ENCODE results near the gene RBM28.
"Not testable (repeated sequence)": the region's sequence is repeated elsewhere in the genome, so short reads cannot be mapped to it uniquely, and the experiment has no call there.

RBM28 gene

DNA sequence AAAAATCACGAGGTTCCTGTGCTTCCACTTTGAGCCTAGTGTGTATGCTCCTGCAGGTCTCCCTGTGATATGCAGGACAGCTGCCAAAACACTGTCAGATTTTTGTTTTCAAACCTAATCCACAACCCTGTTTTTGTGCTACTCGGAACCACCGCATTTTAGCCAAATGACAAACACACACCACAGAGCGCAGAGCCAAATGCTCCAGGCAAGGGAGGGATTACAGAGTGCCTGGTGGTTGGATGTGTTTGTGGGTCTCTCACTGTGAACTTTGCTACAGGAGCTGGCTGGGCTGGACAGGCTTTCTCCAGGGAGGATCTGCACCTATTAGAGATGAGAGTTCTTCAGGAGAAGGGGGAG lies 5.7 kb upstream of the RBM28 start:
- DNase-seq (ENCODE audit: low read depth): no peak

DNA sequence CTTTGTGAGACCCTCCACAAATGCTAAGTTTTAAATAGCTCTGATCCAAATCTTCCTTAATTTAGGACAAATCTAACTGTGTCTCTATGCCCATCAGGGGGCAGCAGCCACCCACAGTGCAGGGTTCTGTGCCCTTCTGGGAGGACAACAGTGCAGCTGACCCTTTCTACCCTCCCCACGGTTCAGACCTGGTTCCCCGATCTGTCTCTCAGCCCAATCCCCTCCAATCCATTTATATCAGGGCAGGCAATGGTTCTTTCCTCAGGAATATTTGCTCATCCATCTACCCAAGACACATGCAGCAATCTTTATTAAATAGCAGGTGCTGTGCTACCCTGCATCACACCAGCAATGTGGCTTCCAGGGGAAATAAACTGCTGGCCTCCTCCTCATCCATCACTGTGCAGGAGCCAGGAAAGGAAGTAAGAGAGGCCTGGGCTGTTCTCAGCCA lies 4.0 kb upstream of the RBM28 start:
- DNase-seq (ENCODE audit: low read depth): peak; percentile 25

DNA sequence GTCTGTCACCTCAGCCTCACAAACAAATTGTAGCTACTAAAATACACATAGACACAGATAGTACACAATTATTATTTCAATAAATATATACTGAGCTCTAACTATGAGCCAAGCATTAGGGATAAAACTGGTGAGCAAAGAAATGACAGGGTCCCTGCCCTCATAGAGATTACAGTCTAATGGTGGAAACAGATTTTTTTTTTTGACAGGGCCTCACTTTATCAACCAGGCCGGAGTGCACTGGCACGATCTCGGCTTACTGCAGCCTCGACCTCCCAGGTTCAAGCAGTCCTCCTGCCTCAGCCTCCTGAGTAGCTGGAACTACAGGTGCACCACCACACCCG lies 695 bp upstream of the RBM28 start:
- DNase-seq (ENCODE audit: low read depth): no peak

DNA sequence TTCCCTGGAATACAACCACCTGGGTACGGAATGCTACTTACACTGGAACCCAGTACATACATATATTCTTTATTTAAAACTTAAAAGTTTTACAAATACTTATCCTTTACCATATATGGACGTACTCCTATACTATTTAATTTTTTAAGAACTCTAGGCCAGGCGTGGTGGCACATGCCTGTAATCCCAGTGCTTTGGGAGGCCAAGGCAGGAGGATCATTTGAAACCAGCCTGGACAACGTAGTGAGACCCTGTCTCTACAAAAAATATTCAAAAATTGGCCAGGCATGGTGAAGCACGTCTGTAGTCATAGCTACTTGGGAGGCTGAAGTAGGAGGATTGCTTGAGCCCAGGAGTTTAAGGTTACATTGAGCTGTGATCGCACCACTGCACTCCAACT lies 2.0 kb downstream of the RBM28 start:
- DNase-seq (ENCODE audit: low read depth): no peak

DNA sequence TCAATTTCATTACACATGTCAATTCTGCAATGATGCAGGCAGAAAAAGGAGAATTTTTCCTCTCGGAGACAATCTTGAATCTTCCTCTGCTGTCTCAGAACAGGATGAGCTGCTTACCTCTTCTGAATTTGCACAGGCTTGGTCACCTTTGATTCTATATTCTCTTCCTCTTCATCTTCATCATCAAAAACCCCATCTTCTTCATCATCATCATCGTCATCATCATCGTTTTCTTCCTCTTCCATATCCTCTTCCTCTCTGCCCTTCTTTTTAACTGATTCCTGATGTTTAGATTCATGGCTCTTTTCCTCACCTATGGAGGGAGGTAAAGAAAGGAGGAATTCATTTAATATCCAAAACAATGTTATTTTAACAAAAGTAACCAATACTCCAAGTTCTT lies 8.0 kb downstream of the RBM28 start:
- DNase-seq (ENCODE audit: low read depth): no peak

DNA sequence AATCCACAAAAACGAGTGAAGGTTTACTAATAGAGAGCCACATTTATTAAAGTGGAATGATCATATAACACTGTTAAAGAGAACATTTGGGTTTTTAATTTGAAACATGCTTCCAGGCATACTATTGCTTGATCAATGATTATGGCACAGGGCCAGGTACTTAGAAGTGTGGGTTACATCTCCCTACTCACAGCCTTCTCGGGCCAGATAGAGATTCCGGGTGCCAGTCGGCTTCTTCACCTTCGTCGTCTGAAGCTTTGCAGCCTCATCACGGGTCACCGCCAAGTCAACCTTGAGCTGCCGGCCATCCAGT lies 19.4 kb downstream of the RBM28 start:
- DNase-seq (ENCODE audit: low read depth): no peak

DNA sequence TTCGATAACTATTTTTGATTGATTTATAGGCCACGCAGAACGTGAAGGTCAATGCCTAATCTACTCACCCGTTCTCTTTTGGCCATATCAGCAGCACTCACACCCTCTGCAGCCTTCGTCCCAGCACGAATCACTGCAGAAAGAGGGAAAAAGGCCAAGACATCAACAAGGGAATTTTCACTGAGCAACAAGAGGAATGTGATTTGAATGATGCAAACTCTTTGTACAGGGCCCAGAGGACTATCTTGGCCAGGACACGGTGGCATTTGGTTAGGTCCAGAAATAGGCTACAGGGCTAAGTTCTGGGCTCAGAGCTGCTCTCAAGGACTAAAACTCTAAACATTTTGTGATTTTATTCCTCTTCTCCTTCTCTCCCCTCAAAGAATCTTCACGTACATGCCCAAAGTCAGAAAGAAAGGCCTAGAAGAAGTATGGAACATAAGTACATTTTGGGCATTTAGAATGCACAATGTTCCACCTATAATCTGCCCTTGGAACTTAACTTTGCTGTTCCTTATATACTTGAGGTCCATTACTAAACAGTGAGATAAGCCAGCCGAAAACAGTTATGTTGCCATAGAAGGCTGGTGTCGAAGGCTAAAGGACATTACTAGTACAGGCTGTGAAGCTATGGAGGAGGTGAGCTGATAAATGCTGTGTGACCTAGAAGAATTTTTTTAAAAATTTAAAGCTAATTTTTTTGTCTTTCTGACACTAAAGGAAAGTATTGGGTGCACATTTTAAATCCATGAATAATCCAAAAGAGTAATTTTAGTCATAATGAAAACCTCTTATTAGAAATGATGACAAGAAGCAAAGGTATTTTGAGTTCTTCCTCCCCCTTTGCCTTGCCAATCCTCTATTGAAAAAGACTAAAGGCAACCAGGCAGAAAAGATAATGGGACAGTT lies 20.0 kb downstream of the RBM28 start:
- no peak for DNase-seq (ENCODE audit: low read depth)

DNA sequence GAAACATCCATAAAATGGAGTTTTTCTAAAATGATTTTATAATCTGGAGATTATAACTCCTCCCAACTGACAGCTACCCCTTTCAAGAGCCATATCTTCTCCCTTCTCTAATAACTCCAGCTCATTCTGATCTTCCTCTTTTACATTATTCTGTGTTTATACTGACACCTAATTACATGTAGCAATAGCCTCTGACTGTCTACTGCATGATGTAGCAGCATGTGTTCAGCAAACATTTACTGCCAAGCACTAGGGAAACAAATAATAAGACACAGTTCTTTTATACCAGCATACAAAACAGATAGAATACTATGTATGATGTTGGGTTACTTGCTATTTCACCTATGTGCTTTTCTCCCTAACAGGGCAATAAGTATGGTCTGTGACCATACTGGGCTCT lies 20.7 kb downstream of the RBM28 start:
- no peak for DNase-seq (ENCODE audit: low read depth)

DNA sequence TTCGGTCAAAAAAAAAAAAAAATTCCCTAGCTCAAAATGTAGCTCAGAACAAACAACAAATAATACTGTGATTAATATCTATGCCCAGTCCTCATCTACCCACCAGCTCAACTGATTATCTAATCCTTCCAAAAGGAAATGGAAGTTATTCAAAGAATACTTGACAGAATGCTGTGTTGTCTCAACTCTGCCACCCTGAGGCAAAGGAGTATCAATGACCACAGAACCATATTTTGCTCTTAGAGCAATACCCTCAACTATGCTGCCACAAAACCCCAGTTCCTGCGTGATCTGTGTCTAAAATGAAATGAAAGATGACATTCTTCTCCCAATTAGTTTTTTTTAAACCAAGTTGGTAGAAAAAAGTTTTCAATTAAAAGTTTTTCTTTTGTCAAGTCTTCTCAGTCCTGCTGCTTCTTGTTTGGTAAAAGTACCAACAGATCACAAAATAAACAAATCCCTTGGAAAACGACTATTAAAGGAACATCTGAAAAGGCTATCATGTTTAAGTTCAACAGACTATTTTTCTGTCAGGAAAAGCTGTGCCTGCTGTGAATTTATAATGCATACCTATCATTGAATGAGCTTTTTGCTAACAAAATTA lies 21.6 kb downstream of the RBM28 start:
- no peak for DNase-seq (ENCODE audit: low read depth)

DNA sequence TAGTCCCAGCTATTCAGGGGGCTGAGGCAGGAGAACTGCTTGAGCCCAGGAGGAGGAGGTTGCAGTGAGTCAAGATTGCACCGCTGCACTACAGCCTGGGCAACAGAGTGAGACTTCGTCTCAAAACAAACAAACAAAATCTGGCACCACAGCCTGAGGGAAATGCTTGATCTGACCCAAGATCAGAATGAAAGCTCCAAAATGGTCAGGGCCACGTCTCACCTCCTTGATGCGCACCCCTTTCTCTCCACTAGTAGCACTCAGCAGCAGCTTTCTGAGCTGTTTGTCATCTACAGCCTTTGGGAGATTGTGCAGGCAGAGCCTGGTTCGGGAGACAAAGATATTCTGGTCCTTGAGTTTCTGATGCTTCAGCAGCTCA lies 22.7 kb downstream of the RBM28 start:
- no peak for DNase-seq (ENCODE audit: low read depth)

DNA sequence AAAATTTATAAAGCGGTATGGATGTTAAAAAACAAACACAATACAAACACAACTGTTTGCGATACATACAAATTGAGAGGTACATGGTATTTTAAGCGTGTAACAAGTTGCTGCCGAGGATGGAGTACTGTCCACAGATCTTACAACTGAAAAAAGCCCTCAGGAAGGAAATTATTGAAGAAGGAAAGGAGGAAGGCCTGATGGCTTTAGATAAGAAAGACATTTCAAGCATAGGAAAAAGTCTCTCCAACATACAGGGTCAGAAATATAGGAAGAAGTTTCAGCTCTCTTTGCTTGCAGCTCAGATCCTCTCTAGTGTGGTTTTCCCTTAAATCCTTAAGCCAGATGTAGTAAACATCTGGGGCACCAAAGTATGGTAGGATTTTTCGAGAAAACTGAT lies 25.0 kb downstream of the RBM28 start:
- no peak for DNase-seq (ENCODE audit: low read depth)

DNA sequence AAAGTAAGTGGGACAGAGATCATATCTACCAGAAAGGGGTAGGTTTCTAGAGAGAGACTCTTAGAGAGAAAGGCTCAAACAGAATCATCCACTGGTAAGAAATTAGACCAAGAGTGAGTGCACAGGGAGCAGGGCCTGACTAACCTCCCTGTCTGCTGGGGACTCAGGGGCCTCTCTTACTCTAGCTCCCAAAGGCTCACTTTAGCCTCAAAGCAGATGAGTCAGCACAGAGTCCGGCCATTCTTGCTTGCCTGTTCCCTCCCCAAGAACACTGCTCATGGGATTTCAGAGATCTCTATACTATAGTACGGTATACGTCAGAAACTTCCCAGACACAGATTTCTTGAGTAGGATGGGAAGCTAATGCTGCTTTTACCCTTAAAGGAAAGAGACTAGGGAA lies 32.7 kb downstream of the RBM28 start:
- no peak for DNase-seq (ENCODE audit: low read depth)

DNA sequence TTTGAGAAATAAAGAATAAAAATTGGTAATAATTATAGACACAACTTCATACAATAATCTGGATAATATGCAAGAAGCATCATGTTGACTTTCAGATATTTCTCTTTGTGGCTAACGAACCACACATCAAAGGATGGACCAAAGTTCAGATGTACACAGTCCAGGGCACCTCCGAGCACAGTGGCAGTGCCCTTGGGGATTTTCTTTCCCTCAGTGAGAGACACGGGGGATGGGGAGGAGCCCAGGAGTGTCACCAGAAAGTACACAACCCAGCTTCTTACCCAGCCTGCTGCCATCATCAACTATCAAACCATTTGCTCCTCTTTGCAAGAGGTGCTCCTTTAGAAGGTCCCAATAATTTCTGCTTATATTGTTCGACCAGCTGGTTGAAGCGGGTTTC lies 33.2 kb downstream of the RBM28 start:
- no peak for DNase-seq (ENCODE audit: low read depth)

DNA sequence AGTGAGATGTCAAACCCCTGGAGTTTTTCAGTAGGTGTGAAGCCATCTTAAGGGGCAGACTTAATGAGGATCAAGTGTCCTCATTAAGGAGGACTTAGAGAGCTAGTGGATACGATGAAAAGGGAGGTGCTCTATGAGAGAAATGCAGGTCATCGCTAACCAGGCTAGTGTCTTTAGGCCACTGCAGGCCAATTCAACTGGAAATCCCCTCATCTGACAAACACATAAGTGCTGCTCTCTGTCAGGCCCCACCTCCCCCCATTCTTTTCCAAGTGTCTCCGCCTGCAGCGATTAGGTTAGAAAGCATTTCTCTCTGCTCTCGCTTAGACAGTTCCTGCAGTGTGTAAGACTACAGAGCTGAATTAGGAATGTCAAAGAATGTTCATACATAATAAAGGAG lies 33.7 kb downstream of the RBM28 start:
- DNase-seq (ENCODE audit: low read depth): no peak

DNA sequence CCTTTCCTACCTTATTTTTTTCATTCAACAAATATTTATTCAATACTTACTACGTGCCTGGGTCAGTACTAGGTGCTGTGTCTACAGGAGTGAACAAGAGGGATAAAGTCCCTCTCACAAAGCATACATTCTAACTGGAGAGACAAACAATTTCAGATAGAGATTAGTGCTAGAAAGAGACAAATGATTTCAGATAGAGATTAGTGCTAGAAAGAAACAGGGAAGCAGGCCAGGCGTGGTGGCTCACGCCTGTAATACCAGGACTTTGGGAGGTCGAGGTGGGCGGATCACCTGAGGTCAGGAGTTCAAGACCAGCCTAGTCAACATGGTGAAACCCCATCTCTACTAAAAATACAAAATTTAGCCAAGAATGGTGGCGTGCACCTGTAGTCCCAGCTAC lies 34.6 kb downstream of the RBM28 start:
- no peak for DNase-seq (ENCODE audit: low read depth)

DNA sequence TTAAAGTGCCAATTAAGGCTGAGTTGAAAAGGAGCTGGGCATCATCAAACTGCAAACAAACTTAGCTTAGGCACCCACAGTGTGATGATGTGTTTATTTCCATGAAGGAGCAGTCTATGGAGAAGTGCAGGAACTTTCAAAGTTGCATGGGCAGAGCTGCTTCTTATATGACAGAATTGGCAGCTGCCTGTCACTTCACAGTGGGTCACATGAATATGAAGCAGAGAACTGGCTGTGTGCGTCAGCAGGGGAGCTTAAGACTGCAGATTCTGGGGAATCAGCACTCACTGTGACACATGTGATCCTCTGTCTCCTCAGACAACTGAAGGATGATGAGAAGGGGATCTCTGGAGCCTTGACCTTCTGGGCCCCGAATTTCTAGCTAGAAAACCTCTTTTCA lies 36.6 kb downstream of the RBM28 start:
- no peak for DNase-seq (ENCODE audit: low read depth)

DNA sequence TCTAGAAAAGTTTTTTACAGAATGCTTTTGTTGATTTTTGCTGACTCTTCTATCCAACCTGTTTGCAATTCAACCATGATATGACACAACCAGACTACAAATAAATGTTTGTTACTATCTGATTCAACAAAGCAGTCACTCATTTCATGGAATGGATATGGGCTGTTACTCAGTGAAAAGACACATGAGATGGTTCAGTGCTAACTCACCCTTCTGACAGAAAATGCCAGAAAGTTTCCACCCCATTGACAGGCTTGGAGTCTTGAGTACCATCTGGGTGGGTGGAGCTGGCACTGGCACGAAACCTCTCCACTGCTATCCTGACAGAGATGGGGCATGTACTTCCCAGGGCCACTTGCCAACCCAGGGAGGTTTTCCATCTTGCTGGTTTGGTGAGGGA lies 39.5 kb downstream of the RBM28 start:
- DNase-seq (ENCODE audit: low read depth): no peak

DNA sequence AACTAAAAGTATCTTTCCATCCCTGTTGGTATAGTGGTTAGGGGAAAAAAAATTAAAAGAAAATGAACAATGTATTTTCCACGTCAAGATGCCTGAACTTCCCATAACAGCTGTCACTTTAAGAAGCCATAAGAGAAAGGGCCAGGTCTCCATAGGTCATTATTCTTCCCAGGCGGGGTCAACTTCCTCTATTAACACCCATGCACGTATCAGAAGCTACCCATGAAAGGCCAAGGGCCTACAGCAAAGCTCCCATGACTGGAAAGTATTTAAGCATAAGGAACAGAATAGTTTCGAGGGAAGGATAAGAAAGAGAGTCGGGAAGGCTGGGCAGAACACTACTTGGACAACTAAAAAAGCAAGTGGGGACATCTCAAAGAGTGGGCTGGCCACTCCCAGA lies 40.1 kb downstream of the RBM28 start:
- no peak for DNase-seq (ENCODE audit: low read depth)

DNA sequence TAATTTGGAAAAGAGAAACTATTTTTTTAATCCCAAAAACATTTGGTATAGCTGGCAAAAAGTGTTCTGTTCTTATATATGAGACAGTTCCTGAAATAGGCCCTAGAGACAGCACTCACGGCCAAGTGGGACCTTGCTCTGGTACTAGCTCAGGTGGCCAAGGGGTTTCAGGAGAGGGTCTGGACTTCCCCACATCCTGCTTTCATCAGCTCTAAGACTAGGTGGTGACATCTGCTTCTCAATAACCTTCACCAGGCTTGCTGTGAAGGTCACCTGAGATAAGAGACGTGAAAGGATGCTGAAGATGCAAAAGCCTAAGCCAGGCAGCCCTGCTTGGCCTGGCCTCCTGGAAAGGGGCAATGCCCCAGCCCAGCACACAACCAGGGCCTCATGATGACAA lies 40.6 kb downstream of the RBM28 start:
- DNase-seq (ENCODE audit: low read depth): no peak

DNA sequence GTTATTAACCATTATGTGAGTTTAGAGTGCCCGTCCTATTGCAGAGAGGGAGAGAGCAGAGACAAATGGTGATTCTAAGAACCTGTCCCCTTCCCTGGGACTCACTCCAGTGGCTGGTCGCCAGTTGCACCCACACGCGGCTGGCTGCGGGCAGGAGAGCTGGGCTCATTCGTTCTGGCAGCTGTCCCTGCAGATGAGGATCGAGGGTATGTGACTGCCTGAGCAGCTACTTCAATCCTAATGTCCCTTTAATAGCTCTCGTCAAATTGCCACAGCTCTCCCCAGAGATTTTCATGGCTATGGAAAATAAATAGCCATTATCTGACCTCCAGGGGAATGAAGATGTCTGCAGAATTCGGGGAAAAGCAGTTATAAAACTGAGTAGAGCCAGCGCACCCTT lies 41.6 kb downstream of the RBM28 start:
- DNase-seq (ENCODE audit: low read depth): no peak

DNA sequence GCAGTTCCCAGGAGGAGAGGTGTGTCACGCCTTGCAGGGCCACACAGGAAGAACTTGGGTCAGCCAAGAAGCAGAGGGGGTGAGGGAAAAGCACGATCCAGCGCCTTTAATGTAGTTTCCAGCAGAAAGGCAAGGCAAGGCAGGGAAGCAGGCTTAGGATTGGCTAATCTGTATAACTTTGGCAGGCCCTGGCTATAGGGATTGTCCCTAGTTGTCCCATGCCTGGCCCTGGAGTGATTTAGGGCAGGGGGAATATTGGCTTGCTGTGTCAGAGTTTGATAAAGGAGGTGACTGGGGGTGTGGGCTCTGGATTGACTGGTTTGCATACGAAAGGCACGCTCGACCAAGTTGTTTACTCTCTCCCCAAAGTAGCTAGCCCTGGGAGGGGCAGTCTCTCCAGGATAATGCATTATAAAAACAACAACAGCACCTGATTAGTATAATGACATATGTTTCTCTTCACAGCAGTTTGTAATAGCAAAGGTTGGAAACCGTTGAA lies 44.5 kb downstream of the RBM28 start:
- DNase-seq (ENCODE audit: low read depth): no peak

DNA sequence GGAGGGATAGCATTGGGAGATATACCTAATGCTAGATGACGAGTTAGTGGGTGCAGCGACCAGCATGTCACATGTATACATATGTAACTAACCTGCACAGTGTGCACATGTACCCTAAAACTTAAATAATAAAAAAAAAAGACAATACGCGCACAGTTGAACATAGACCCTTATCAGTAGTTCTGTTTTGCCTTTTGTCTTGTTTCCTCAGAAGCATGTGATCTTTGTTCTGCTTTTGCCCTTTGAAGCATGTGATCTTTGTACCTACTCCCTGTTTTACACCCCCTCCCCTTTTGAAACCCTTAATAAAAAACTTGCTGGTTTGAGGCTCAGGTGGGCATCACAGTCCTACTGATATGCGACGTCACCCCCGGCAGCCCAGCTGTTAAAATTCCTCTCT lies 45.7 kb downstream of the RBM28 start:
- not testable (repeated sequence) for DNase-seq (ENCODE audit: low read depth)

DNA sequence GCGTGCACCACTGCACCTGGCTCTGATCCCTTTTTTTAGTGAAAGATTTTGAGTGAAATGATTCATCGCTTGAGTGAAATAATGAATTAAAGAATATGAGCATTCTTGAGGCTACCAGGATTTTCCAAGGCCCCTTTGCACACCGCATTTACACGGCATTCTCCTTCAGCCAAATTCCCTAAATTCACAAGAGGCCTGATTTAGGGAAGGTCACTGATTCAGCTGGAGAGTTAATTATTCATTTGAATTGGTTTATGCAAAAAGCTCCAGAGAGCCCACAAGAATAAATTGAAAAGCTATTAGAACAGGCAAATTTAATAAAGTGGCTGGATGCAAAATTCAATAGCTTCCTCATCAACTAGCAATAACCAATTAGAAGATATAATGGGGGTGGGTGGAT lies 56.2 kb downstream of the RBM28 start:
- DNase-seq (ENCODE audit: low read depth): no peak

DNA sequence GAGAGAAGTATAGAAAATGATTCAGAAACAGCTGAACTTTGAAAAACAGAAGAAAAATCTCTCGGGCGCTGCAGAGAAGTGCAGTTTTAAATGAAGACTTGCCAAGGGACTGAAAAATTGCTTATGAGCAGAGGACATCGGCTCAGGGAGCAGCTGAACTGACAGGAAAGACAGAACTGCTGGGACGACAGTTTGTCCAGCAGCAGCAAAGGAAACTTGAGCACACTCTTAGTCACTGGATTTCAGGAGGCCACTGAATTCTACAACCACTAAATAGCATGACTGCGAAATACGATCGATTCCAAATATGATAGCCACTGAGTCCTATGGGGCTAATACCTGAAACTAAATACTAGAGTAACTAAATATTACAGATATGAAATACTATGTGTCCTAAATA lies 59.6 kb downstream of the RBM28 start:
- DNase-seq (ENCODE audit: low read depth): no peak

All from activated T-helper 1 cell treated with Interleukin-2 at 50 U/mL for 16 hours (primary cell).